Measurements from ENCODE around the gene SIX5.

GRCh38 chr19:45801603-45802175 is 32.6 kb upstream of the SIX5 start:
- TF ChIP-seq FOXA1 (IDR thresholded peaks at IDR 0.05) (no peak), ZNF384 (IDR thresholded peaks at IDR 0.05) (no peak), BHLHE40 (IDR thresholded peaks at IDR 0.05; ENCODE audit: borderline replicate concordance) (no peak), FOXM1 (IDR thresholded peaks at IDR 0.05; ENCODE audit: borderline replicate concordance) (no peak), CTBP1 (IDR thresholded peaks at IDR 0.05; ENCODE audit: borderline replicate concordance) (no peak), SUZ12 (IDR thresholded peaks at IDR 0.05) (no peak), L3MBTL2 (conservative IDR thresholded peaks at IDR 0.05) (no peak), FOXK2 (IDR thresholded peaks at IDR 0.05) (no peak), SP1 (IDR thresholded peaks at IDR 0.05) (no peak), ELF4 (IDR thresholded peaks at IDR 0.05) (no peak), TARDBP (IDR thresholded peaks at IDR 0.05) (no peak), HDGF (IDR thresholded peaks at IDR 0.05; ENCODE audit: borderline replicate concordance) (no peak), LEF1 (IDR thresholded peaks at IDR 0.05; ENCODE audit: borderline replicate concordance) (no peak), NFRKB (IDR thresholded peaks at IDR 0.05) (no peak)

Measured in HEK293T (cell line).